Measurements from ENCODE around the gene SAP130. TPM values are rescaled to one million over a fixed set of nuclear protein-coding genes. Genes with fewer than 3 reads are reported as not detected.

The SAP130 gene
- total and polyA plus RNA-seq, 2 of the 8 experiments (the other 6 are each of a cell fraction or from before 2014, with no cell fraction given) = 51.4 to 54.3 TPM

GRCh38 chr2:127985026-127985734, 42.7 kb downstream of the SAP130 start:
- POLR2A ChIA-PET (ENCODE audit: partially characterized antibody) = no interaction called here
- TF ChIP-seq RXRA (IDR thresholded peaks at IDR 0.05; ENCODE audit: insufficient read depth, low read depth, low read length) (no peak), BCL11A (IDR thresholded peaks at IDR 0.05; ENCODE audit: low read depth in 2 of 2, low read length in 2 of 2) (no peak), SP1 (IDR thresholded peaks at IDR 0.05; ENCODE audit: low read depth, low read length) (no peak), POLR2A (IDR thresholded peaks at IDR 0.05; ENCODE audit: control extremely low read depth in 1 of 2, low read depth in 2 of 2, low read length in 2 of 2) (no peak), RFX5 (IDR thresholded peaks at IDR 0.05; ENCODE audit: borderline replicate concordance, low read depth, low read length) (no peak), ATF3 (IDR thresholded peaks at IDR 0.05; ENCODE audit: insufficient read depth, low read depth, low read length) (no peak), CREB1 (IDR thresholded peaks at IDR 0.05) (no peak), SP2 (IDR thresholded peaks at IDR 0.05; ENCODE audit: low read length) (no peak), USF2 (IDR thresholded peaks at IDR 0.05; ENCODE audit: low read length) (no peak), JUND (IDR thresholded peaks at IDR 0.05; ENCODE audit: low read length) (no peak), NANOG (IDR thresholded peaks at IDR 0.05; ENCODE audit: insufficient read depth, low read depth, low read length, poor library complexity, severe bottlenecking) (no peak), KDM5A (IDR thresholded peaks at IDR 0.05; ENCODE audit: low read length) (no peak), SP4 (IDR thresholded peaks at IDR 0.05; ENCODE audit: low read length) (no peak)

More at GRCh38 chr2:127985026-127985734, 42.7 kb downstream of the SAP130 start:
- Histone ChIP-seq H3K23ac (ENCODE audit: insufficient read length) (no peak overlapping the region), H4K20me1 (replicated peaks in 1 of 2; ENCODE audit: control insufficient read depth in 1 of 2, insufficient read depth in 2 of 2, low read length in 2 of 2) (peaks cover 0 to 8% of the 10 kb centered on the region in 2 experiments), H2AK5ac (ENCODE audit: low read depth, low read length) (no peak overlapping the region), H3K4ac (replicated peaks; ENCODE audit: insufficient read length, low read depth, low read length) (no peak overlapping the region), H3K27ac (ENCODE audit: low read depth, low read length) (no peak overlapping the region), H2BK5ac (ENCODE audit: low read depth, low read length) (no peak overlapping the region), H4K5ac (ENCODE audit: insufficient read length, low read depth, low read length) (no peak overlapping the region), H4K91ac (replicated peaks; ENCODE audit: insufficient read length, low read length) (no peak overlapping the region), H2BK12ac (ENCODE audit: low read depth, low read length) (no peak overlapping the region), H3K14ac (ENCODE audit: insufficient read length) (no peak overlapping the region), H3K36me3 (ENCODE audit: control insufficient read depth in 2 of 4, insufficient read depth in 4 of 4, low read length in 3 of 4) (peaks cover 37 to 76% (median 59%) of the 10 kb centered on the region in 4 experiments), H3K9me3 (ENCODE audit: insufficient read depth in 2 of 2, low read depth in 1 of 2, low read length in 1 of 2) (no peaks in the 10 kb centered on the region), H3K18ac (ENCODE audit: extremely low read depth, low read length) (no peak overlapping the region), H3K79me1 (ENCODE audit: low read depth, low read length) (0 out of 2 replicates have a peak, but pooled peaks cover 2% of the 10 kb centered on the region), H2BK20ac (ENCODE audit: low read length) (no peak overlapping the region), H3K56ac (replicated peaks; ENCODE audit: insufficient read length, low read depth, low read length) (no peak overlapping the region), H3K4me1 (replicated peaks in 1 of 4; ENCODE audit: control insufficient read depth in 3 of 4, insufficient read depth in 4 of 4, low read length in 3 of 4) (no peaks in the 10 kb centered on the region), H3K9ac (replicated peaks in 1 of 4; ENCODE audit: extremely low read depth in 1 of 4, low read depth in 3 of 4, low read length in 3 of 4) (no peak overlapping the region), H2BK15ac (ENCODE audit: low read length) (no peak overlapping the region), H2BK120ac (replicated peaks; ENCODE audit: low read depth, low read length) (no peak overlapping the region), H3K79me2 (ENCODE audit: control insufficient read depth in 1 of 2, insufficient read depth in 2 of 2, low read length in 2 of 2) (no peaks in the 10 kb centered on the region), H4K8ac (ENCODE audit: extremely low read depth, insufficient read depth, low read length) (no peak overlapping the region), H2AFZ (ENCODE audit: low read length) (no peak overlapping the region), H3K4me2 (ENCODE audit: insufficient read depth in 1 of 2, low read depth in 2 of 2, low read length in 2 of 2) (no peak overlapping the region), H3K4me3 (ENCODE audit: extremely low read depth in 1 of 4, insufficient read depth in 2 of 4, low read depth in 3 of 4, low read length in 4 of 4) (no peak overlapping the region), H3K27me3 (replicated peaks in 1 of 4; ENCODE audit: control insufficient read depth in 3 of 4, extremely low read depth in 1 of 4, insufficient read depth in 3 of 4, low read length in 3 of 4) (no peaks in the 10 kb centered on the region), H3K23me2 (ENCODE audit: low read depth, low read length) (no peaks in the 10 kb centered on the region)
- no peak for DNase-seq (ENCODE audit: low read depth in 1 of 2, low spot score in 2 of 2)
- WGBS, 2 experiments (ENCODE audit: extremely low coverage in 1 of 2, insufficient coverage in 1 of 2, insufficient read length in 1 of 2, insufficient replicate concordance in 2 of 2, low coverage in 1 of 2, low lambda C conversion rate in 2 of 2, missing lambda C conversion rate in 1 of 2) = 84% methylated on average over 6 of the region's 6 CpGs; no CpG with 5 or more reads in 1 of the 2 experiments
- no peak for FAIRE-seq
- CTCF ChIA-PET (ENCODE audit: partially characterized antibody) = interaction anchor here (1.4 kb wide), 1 partner anchor 78 kb away, joined by 4 read pairs; no protein-coding TSS in a partner anchor

Measured in H1 (cell line).